Bone marrow (tissue), 2 donors: ENCODE results near the gene MLPH.

Source experiments
- DNase-seq, 2 donors: peaks; one replicate each; lab custom pipeline; 2025; lab: John Stamatoyannopoulos, UW

MLPH gene

DNA sequence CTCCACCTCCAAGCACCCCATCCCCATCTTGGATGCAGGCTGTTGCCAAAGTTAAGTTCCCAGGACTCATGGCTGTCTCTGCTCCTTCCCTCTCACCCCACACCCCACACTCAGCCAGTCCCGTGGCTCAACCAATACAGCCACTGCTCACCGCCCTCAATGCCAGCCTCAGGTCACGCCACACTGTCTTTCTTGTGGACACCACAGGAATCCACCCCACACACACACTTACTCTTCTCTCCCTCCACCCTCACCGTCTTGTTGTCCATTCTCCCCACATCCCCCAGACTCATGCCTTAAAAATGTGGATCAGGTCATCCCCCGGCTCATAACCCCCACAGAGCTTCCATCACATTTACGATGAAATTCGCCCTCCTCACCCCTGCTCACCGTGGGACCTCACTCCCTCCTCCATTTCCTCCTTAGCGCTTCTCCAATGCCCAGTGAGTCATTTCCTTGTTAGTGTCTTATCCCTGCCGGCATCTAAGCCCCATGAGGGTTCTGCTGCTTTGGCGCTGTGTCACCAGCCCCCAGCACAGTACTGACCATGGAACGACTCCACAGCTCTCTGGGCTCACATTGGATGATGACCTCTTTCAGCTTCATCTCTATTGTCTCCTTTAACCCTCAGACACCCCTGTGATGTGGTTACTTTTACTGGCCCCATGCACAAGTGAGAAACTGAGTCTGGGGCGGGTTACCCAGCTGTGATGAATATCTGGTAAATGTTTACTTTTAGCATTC is 13.8 kb downstream of the MLPH start:
- peak in 1 of 2 donors; percentile 11 for DNase-seq

DNA sequence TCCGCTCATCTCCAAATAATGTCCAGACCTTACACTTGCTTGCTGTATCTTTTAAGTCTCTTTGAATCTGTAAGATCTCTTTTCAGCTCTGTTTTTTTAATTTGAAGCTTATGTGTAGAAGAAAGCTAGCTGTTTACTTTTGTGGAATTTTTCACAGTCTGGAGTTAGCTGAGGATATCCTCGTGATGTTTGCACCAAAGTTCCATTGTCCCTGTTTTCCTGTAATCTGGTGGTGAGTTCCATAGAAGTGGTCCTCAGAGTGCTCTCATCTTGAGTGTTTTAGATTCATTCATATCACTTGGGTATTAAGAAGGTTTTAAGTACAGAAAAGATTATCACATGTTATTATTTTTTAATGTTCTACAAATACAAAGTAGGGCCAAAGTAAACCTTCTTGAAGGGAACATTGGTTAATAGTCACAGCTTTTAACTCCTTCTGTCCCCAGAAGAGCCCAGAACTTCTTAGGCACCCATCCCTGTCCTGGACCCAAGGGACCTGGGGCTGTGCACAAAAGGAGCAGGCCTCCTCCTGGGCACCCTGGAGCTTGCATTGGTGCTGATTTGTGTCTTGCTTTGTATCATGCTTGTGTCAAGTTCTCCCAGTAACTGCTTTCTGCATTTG is 15.0 kb downstream of the MLPH start:
- no peak for DNase-seq

GRCh38 chr2:237503201-237503600 is 16.1 kb downstream of the MLPH start:
- DNase-seq = no peak

GRCh38 chr2:237505188-237505939 is 18.3 kb downstream of the MLPH start:
- no peak for DNase-seq

DNA sequence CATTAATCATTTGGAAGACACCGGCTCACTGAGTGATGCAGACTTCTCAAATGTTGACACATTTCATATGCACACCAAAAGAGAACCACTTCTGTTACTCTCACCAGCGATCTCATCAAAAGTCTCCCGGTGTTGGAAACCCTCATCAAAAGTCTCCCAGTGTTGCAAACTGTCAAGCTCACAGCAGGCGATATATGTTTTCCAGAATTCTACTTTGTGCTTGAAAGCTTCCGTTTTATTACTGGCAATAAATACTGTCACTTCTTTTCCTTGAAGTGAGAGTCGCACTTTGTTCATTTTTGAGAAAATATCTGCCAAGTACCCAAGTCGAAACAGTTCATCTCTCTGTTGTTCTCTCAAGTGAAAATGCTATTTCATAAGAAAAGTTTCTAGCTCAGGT is 20.5 kb downstream of the MLPH start:
- DNase-seq = no peak

- no peak for DNase-seq
Measured at GRCh38 chr2:237508361-237508760, 21.3 kb downstream of the MLPH start.

DNA sequence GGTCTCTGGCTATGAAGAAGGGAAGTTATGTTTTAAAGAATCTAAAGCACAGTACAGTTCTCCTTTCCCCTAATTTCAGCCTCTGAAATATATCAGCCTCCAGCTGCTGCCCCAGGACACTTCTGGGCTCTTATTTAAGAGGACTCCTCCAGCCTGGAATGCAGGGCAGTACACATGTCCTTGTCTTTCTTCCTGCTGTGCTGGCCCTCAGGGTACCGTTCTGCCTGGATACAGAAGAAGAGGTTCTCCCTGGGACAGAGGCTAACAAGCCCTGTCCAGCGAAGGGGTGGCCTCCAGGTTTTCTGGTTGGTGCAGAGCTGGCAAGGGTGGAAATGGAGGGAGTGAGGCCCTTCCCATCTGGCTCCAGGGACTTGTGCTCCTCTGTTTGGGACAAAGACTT is 22.1 kb downstream of the MLPH start:
- DNase-seq = no peak

GRCh38 chr2:237509905-237510304 is 22.9 kb downstream of the MLPH start:
- no peak for DNase-seq

GRCh38 chr2:237510502-237511217 is 23.6 kb downstream of the MLPH start:
- no peak for DNase-seq

GRCh38 chr2:237511433-237511832 is 24.4 kb downstream of the MLPH start:
- no peak for DNase-seq

- no peak for DNase-seq
Measured at GRCh38 chr2:237511885-237512405, 24.9 kb downstream of the MLPH start.

GRCh38 chr2:237512774-237513466 is 25.9 kb downstream of the MLPH start:
- DNase-seq = peak; percentile 32 to 73

DNA sequence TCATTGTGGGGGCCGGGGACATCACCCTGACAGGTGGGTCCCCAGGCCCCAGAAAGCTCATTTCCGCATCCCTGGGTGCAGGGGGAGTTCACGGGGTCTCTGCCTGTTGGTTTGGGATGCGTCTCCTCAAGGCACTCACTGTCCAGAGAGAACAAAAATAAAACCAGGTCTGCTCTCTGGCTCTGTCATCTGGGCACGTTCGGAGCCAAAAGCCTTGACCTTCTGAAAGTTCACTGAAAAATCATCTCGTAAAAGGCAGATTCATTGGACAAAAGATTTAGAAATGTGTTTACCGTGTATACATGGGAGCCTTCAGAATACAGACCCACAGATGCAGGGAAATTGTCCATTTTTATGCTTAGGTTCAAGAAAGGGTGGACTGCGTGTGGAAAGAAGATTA is 26.6 kb downstream of the MLPH start:
- DNase-seq = no peak

DNA sequence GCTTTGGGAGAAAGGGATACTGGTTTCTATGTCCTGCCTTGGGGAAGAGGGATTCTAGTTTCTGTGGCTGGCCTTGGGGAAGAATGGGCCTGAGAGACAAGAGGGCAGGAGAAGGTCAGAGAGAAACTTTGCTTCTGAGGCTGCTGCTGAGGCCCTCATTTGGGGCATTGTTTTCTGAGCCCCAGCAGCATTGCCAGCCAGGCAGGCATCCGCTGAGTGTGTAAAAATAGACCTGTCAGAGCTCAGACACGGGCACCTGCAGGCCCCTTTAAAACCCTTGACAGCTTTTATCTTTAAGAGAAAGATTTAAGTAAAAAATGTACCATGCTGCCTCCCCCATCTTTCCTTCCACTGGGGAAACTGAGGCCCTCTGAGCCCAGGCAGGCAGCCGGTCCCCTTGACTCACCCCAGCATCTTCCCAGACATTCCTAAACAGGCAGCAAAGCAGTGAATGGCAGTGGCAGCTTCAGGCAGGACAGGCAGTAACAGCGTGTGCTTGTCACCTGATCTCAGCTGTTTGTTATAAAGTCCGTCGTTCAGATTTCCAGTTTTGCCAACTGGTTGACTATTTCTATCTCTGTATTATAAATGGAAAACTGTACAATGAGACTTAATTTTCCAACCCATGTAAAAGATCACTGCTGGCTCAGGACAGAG is 27.6 kb downstream of the MLPH start:
- no peak for DNase-seq

DNA sequence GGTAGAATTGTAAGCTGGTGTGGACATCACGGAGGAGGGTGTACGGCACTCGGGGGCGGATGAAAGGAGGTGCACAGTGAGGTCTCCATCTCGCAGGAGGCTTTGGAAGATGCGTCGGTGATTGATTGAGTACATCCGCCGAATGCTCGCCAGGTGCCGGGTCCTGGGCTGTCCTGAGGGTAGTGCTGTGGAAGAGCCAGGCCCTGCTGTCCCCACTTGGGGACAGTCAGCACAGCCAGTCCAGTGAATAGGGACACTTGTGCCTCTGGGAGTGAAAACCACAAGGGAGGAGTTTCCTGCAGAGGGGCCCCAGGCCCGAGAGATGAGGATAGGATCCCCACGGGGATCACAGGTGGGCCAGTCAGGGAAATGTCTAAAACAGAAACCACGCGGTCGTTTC is 28.1 kb downstream of the MLPH start:
- no peak for DNase-seq

- DNase-seq = no peak
Measured at GRCh38 chr2:237515621-237516275, 28.7 kb downstream of the MLPH start.

DNA sequence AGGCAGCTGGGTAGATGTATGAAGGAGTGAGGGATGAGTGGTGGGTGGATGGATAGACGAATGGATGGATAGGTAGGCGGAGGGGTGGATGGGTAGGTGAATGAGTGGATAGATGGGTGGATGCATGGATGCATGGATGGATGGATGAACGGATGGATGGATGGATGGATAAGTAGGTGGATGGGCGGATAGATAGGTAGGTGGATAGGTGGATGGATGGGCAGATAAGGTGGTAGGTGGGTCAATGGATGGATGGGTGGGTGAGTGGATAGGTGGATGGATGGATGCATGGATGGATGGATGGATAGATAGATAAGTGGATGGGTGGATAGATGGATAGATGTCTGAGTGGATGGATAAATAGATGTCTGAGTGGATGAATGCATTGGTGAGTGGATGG is 30.1 kb downstream of the MLPH start:
- DNase-seq = no peak

DNA sequence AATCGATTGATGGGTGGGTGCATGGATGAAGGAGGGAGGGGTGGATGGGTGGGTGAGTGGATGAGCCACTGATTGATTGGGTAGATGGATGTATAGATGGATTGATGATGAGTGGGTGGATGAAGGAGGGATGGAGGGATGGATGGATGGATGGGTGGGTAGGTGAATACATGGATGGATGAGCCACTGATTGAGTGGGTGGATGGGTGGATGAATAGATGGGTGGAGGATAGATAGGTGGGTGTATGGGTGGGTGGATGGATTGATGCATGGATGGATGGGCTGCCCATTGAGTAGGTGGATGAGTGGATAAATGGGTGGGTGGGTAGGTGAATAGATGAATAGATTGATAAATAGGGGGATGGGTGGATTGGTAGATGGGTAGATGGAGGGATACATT is 30.9 kb downstream of the MLPH start:
- DNase-seq = no peak

GRCh38 chr2:237519506-237520245 is 32.6 kb downstream of the MLPH start:
- no peak for DNase-seq

GRCh38 chr2:237520290-237520689 is 33.2 kb downstream of the MLPH start:
- DNase-seq = no peak
